Fibroblast of villous mesenchyme (primary cell): Measurements from ENCODE around the gene MBNL1. TPM values are rescaled to one million over a fixed set of nuclear protein-coding genes. Genes with fewer than 3 reads are reported as not detected.
A peak's percentile ranks its signal among the peaks of the same experiment; 100 is the strongest.

Source experiments
- DNase-seq: peaks from one replicate; pipeline ENCODE4 v3.0.0-alpha.2; 2010; ENCODE audit warnings: low read depth
- H3K4me3 ChIP-seq: 2 replicates; pipeline ENCODE4 v1.5.1; 2011; ENCODE audit warnings: low read depth, mild to moderate bottlenecking, low read length
- total RNA-seq: library from RNA; depleted of rRNA; stranded (reverse); fragments of >200 nt; gene quantifications from 2 replicates; pipeline ENCODE4 v1.2.3, GENCODE V29; 2012
- TF ChIP-seq, protein P1 (sequence below): IDR thresholded peaks from 2 replicates; pipeline ENCODE4 v1.5.1; 2012; ENCODE audit warnings: low read depth, mild to moderate bottlenecking, low read length; ENCODE audit not compliant: insufficient read depth

MBNL1 gene
- total RNA-seq, 1 donor, result 440 TPM

DNA sequence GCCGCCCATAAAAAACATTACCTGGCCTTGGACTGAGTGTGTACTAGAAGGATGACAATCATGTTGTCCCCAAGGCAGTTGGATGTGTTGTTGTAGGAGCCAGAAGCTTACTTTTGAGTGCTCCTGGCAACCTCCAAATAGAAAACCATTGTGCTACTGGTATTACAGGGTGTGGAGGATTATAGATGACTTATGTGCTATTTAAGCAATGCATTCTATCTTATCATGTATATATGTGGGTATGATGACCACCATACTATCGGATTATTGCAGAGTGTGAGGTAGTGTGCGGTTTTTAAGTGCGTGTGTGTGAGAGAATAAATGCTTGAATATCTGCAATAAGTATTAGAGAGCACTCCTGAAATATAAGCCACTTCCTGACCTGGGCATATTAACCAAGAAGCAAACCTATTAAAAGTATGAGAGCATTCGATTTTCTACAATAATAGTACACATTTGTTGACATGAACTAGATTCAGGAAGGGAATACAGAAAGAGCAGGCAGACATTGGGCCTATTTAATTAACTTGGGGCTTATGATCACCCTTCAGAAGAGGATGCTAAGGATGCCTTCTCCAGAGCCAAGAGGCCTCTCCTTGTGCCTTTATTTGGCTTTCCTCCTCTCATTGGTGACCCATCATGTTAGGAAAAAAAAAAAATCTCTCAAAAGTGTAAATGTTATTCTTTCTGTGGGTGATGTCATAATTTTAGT is 11.7 kb upstream of the MBNL1 start:
- DNase-seq, result no peak
- TF ChIP-seq, protein P1, sequence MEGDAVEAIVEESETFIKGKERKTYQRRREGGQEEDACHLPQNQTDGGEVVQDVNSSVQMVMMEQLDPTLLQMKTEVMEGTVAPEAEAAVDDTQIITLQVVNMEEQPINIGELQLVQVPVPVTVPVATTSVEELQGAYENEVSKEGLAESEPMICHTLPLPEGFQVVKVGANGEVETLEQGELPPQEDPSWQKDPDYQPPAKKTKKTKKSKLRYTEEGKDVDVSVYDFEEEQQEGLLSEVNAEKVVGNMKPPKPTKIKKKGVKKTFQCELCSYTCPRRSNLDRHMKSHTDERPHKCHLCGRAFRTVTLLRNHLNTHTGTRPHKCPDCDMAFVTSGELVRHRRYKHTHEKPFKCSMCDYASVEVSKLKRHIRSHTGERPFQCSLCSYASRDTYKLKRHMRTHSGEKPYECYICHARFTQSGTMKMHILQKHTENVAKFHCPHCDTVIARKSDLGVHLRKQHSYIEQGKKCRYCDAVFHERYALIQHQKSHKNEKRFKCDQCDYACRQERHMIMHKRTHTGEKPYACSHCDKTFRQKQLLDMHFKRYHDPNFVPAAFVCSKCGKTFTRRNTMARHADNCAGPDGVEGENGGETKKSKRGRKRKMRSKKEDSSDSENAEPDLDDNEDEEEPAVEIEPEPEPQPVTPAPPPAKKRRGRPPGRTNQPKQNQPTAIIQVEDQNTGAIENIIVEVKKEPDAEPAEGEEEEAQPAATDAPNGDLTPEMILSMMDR, result no peak
- H3K4me3 ChIP-seq, result no peak overlapping the region

DNA sequence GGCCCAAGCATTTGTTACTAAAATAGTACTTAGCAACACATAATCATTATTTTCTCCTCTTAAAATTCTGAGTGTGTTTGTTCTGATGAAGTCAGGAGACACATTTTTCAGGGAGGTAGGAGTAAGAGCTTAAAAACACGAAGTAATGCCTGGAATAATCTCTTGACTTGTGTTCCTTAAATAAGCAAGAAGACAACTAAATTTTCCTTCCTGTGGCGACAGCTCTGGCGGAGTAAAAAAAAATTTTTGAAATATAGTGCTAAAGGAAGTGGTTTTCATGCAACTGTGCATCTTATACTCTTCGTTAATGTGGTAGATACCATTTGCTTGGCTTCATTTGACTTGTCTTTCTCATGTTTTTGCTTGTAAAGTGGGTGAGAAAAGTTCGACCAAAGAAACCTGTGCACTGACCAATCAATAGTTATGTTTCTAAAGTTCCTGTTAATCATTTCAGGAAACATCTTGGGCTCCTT is 11.1 kb upstream of the MBNL1 start:
- no peak for DNase-seq
- H3K4me3 ChIP-seq, result no peak overlapping the region
- TF ChIP-seq, protein P1, result no peak

DNA sequence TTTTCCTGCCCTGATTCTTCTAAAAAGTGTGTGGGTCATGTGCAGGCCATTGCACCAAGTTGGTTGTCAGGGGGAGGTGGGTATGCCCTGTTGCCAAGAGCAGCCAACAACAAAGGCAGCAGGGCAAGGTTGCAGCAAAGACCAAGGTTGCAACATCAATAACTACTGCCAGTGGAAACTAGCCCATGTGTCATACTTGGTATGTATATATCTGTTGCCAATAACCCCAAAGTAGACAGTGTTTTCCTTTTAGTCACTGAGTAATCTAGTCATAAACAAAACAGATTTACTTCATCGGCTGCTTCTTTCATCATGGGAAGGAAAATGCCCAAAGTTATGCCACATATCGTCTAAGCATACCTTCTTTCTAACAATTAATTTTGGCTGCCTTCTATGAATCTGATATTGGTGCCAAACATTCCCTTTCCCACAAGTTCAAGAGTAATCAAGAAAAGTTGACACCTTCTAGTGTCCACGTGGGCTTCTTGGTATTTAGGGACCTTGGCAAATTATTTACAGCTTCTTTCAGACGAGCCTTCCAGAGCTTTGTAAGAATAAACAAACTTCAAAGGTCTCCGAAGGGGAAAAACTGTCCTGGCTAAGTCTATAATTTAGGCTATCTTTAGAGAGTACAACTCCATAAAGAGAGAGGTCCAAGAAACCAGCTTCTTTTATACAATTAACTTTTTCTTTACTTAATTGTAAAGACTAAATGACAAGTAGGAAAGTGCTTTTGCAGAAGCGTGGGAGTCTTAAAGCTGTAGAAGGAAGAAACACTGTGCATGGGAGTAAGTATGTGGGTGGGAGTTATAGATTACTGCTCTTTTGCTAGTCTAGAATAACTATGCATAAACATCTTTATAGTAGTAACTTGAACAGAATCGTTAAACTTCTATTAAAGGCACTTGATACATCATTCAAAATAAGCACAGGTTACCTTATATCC is 10.0 kb upstream of the MBNL1 start:
- TF ChIP-seq, protein P1, result no peak
- H3K4me3 ChIP-seq, result peak overlapping the region; percentile 8
- peak; percentile 98 for DNase-seq

DNA sequence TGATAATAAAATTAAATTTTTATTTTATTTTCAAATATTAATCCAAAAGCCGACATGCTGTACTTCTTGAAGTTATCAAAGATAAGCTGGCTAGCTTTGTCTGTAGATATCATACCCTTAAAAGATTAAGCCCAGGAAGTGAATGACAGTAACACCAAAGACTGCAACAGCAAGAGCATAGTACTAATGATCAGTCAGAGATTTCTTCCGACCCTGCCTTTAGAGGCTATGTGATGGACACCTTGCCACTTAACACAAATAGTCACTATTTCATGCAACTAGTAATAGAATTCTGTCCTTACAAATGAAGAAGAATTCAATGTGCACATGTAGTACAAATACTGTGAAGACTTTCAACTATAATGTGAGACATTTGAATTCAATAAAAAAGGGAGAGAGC is 9.3 kb upstream of the MBNL1 start:
- H3K4me3 ChIP-seq, result no peak overlapping the region
- DNase-seq, result no peak
- TF ChIP-seq, protein P1, result no peak

DNA sequence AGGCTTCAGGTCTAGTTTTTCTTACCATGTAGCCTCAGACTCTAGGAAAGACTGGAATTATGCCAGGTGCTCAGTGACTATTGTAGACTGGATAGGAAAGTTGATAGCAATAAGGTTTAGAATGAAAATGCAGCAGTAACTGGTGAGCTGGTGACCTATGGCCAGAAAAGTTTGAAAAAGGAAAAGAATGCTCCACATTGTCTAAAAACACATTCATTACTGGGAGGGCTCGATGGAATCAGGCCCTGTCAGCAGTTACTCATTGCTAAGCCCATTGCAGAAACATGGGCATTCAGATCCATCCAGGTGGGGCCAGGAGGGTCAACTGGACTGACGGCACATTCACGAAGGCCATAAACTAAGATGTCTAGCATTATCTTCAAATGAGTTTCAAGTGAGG is 8.7 kb upstream of the MBNL1 start:
- DNase-seq, result no peak
- TF ChIP-seq, protein P1, result no peak

DNA sequence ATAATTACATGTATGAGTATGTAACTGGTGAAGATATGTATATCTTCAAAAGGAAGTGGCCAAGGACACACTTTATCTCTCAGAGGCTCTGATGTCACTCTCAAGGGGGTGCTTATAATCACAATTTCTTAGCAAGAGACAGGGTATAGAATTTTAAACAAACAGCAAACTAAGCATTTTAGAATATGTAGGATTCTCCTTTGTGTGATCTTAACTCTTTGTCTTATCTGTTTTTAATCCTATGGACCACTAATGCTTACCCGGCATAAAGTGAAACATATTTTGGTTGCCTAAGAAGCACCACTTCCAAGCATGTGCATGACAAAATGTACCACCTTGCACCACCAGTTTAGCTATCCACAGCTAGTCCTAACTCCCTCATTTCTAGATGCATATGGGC is 8.2 kb upstream of the MBNL1 start:
- DNase-seq, result no peak
- TF ChIP-seq, protein P1, result no peak
- H3K4me3 ChIP-seq, result no peak overlapping the region

More for the DNA sequence above, 8.7 kb upstream of the MBNL1 start:
- H3K4me3 ChIP-seq, result no peak overlapping the region
